SK-N-SH (cell line): ENCODE results near the gene GPC5.

Experiments
- CHD2 ChIP-seq: fragments of 150-350 bp; IDR thresholded peaks from 2 replicates; pipeline ENCODE4 v1.6.1; 2018; ENCODE audit warnings: low read length; ENCODE audit not compliant: partially characterized antibody
- CTCF ChIP-seq: fragments of 200-600 bp; sonication (generic); IDR thresholded peaks from 2 replicates; pipeline ENCODE4 v1.6.1; 2017; ENCODE audit warnings: antibody characterized with exemption, mild to moderate bottlenecking, moderate library complexity
- EP300 ChIP-seq, 2 experiments: IDR thresholded peaks; 2 replicates each; pipeline versions ENCODE4 v1.4.0 to v1.6.1; 2012; ENCODE audit warnings: borderline replicate concordance in 1 of 2, low read depth in 1 of 2, low read length in 1 of 2
- FOXM1 ChIP-seq: IDR thresholded peaks from 2 replicates; pipeline ENCODE4 v1.4.0; 2012; ENCODE audit warnings: low read depth, mild to moderate bottlenecking
- IRF3 ChIP-seq: fragments of 150-350 bp; IDR thresholded peaks from 2 replicates; pipeline ENCODE4 v1.6.1; 2016; ENCODE audit warnings: mild to moderate bottlenecking, low read depth, low read length
- JUND ChIP-seq: IDR thresholded peaks from 2 replicates; pipeline ENCODE4 v1.4.0; 2012
- MXI1 ChIP-seq: IDR thresholded peaks from 2 replicates; pipeline ENCODE4 v1.6.1; 2012; ENCODE audit warnings: mild to moderate bottlenecking, low read depth, low read length, improper control_type of control experiment
- POLR2AphosphoS5 ChIP-seq: IDR thresholded peaks from 2 replicates; pipeline ENCODE4 v1.6.1; 2012; ENCODE audit warnings: low read depth, low read length
- REST ChIP-seq: IDR thresholded peaks from 2 replicates; pipeline ENCODE4 v1.6.1; 2012; ENCODE audit warnings: mild to moderate bottlenecking, low read depth, low read length, moderate library complexity
- TCF12 ChIP-seq: IDR thresholded peaks from 2 replicates; pipeline ENCODE4 v1.4.0; 2012
- USF2 ChIP-seq: fragments of 150-350 bp; IDR thresholded peaks from 2 replicates; pipeline ENCODE4 v1.6.1; 2017; ENCODE audit warnings: antibody characterized with exemption, low read length, low read depth, borderline replicate concordance

- no peak for TF ChIP-seq EP300 (IDR thresholded peaks at IDR 0.05; ENCODE audit: borderline replicate concordance in 1 of 2, low read depth in 1 of 2, low read length in 1 of 2)
- TF ChIP-seq CHD2: no peak
- TF ChIP-seq CTCF: no peak
- TF ChIP-seq POLR2AphosphoS5: no peak
- TF ChIP-seq USF2: no peak
- TF ChIP-seq TCF12: no peak
- no peak for TF ChIP-seq JUND
- TF ChIP-seq FOXM1: no peak
- no peak for TF ChIP-seq REST
- TF ChIP-seq MXI1: no peak
- no peak for TF ChIP-seq IRF3
Observed at GRCh38 chr13:91627952-91628739, 229.7 kb downstream of the GPC5 start.
